Stimulated activated CD8-positive, alpha-beta memory T cell treated with anti-CD3 and anti-CD28 coated beads, Interleukin-7, amount 100 ng/mL, for 24 hours (primary cell): ENCODE results near the gene RASAL1.

Source experiments
- DNase-seq: peaks from one replicate; pipeline ENCODE4 v3.0.0-alpha.2; 2020; ENCODE audit warnings: low read depth

Gene RASAL1, protein sequence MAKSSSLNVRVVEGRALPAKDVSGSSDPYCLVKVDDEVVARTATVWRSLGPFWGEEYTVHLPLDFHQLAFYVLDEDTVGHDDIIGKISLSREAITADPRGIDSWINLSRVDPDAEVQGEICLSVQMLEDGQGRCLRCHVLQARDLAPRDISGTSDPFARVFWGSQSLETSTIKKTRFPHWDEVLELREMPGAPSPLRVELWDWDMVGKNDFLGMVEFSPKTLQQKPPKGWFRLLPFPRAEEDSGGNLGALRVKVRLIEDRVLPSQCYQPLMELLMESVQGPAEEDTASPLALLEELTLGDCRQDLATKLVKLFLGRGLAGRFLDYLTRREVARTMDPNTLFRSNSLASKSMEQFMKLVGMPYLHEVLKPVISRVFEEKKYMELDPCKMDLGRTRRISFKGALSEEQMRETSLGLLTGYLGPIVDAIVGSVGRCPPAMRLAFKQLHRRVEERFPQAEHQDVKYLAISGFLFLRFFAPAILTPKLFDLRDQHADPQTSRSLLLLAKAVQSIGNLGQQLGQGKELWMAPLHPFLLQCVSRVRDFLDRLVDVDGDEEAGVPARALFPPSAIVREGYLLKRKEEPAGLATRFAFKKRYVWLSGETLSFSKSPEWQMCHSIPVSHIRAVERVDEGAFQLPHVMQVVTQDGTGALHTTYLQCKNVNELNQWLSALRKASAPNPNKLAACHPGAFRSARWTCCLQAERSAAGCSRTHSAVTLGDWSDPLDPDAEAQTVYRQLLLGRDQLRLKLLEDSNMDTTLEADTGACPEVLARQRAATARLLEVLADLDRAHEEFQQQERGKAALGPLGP

GRCh38 chr12:113135178-113136127 lies at the start of gene RASAL1:
RASAL1 (minus strand) TSS chr12:113135761; CDS start chr12:113135462, 299 bp downstream.
- DNase-seq: peak; percentile 52

- peak; percentile 74 for DNase-seq
Measured at GRCh38 chr12:113184900-113185179, 49.3 kb upstream of the RASAL1 start.

GRCh38 chr12:113184098-113184899 lies 48.7 kb upstream of the RASAL1 start:
- no peak for DNase-seq

GRCh38 chr12:113183030-113183589 lies 47.5 kb upstream of the RASAL1 start:
- DNase-seq: no peak

DNA sequence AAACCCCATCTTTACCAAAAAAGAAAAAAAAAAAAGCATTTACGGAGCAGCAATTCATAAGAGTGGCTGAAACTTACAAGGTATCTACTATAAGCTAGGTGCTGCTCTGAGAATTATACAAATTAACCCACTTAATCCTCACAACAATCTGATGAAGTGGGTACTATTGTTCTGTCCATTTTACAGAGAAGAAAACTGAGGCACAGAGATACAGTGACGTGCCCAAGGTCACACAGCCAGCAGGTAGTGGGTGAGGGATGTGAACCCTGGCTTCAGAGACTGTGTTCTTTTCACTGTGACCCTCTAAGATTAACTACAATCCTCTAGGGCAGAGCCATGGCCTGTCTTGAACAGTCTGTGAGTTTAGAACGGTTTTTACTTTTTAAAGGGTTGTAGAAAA lies 46.4 kb upstream of the RASAL1 start:
- no peak for DNase-seq

DNA sequence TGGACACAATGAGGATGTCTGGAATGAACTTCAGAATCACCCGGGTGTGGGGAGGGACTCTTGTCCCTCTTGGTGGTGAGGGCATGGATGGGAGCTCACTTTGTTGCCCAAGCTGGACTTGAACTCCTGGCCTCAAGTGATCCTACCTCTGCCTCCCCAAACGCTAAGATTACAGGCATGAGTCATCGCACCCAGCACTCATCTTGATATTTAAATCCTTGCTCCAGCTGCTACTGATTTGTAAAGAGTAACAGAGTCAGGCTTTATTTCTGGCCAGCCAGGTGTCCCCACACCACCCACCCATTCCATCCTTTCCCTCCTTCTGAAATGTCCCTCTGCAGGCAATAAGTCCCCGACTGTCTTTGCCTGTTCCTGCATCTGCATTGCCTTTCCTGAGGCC lies 44.8 kb upstream of the RASAL1 start:
- DNase-seq: no peak

- no peak for DNase-seq
Measured at GRCh38 chr12:113179023-113179422, 43.5 kb upstream of the RASAL1 start.

DNA sequence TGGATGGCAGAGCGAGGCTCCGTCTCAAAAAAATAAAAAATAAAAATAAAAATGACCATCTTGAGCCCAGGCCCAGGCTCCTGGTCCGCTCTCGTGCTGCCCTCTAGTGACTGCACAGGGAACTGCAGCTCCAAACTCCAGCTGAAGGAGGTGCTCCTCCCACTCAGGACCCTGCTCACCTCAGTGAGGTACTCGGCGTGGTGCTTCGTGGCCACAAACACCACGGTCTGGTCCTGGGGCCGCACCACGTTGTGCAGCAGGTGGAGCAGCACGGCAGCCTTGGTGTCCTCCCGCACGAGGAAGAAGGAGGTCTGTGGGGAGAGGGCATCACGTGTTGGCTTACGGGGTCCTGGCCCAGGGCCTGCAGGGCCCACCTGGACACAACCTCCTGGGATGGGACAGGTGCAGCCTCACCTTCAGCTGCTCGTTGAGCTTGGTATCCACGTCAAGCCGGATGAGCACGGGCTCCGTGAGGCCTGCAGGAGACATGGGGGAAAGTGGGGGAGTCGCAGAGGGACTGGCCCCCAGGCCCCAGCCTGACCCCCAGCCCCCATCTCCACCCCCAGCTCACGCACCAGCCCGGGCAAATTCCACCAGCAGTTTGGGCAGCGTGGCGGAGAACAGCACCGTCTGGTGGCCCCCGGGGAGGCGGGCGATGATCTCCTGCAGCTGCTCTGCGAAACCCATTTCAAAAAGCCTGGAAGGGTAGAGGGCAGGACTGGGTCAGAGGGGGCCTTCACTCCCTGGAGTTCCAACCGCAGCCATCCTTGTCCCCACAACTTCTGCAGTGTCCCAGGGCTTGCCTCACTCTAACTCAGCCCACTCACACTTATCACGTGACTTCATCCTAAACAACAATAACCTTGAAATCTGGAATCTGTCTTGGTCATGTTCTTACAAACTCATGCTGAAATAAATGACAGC lies 39.2 kb upstream of the RASAL1 start:
- peak; percentile 76 for DNase-seq

GRCh38 chr12:113173081-113173698 lies 37.6 kb upstream of the RASAL1 start:
- DNase-seq: no peak

- DNase-seq: no peak
Measured at GRCh38 chr12:113172185-113172584, 36.6 kb upstream of the RASAL1 start.

- no peak for DNase-seq
Measured at GRCh38 chr12:113171543-113171942, 36.0 kb upstream of the RASAL1 start.

- DNase-seq: no peak
Measured at GRCh38 chr12:113170926-113171325, 35.4 kb upstream of the RASAL1 start.

DNA sequence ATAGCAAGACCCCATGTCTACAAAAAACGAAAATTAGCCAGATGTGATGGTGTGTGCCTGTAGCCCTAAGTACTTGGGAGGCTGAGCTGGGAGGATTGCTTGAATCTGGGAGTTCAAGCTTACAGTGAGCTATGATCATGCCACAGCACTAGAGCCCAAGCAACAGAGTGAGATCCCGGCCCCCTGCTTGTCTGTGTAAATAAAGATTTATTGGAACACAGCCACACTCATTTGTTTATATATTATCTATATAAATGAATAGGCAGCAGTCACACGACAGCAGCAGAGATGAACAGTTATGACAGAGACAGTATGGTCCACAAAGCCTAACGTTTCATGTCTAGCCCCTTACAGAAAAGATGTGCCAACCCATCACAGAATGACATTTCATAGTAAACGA lies 34.9 kb upstream of the RASAL1 start:
- no peak for DNase-seq

DNA sequence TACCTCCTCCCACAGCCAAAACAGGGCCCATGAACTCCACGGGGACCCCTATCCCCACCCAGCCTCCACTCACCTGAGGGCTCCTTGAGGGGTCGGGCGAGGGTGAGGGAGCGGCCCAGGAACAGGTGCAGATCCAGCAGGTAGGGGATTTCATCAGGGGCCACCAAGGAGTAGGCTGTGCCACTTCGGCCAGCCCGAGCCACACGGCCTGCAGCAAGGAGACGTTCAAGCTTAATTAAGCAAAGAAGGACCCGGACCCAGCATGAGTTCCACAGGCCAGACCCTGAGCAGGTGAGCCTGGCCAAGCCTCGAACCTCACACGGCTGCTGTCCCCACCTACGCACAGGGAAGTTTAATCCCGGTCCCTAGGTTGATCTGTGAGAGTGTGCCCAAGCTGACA lies 34.1 kb upstream of the RASAL1 start:
- DNase-seq: no peak

DNA sequence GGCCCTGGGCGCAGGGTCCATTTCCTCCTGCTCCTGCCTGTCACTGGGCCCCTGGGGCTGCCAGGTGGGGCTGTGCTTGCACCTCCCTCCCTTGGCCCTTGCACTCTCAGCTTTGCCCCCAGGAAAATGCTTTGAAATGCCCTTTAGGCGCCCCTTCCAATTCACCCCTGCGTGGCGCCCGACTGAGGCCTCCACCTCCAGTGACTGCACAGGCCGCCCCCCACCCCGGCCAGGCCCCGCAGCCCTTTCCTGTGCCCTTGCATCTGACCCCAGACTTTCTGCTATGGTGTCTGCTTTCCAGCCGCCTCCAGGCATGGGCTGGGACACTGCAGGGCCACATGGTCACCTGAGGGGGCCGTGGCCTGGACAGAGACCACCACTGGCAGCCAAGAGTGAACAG lies 32.3 kb upstream of the RASAL1 start:
- no peak for DNase-seq

DNA sequence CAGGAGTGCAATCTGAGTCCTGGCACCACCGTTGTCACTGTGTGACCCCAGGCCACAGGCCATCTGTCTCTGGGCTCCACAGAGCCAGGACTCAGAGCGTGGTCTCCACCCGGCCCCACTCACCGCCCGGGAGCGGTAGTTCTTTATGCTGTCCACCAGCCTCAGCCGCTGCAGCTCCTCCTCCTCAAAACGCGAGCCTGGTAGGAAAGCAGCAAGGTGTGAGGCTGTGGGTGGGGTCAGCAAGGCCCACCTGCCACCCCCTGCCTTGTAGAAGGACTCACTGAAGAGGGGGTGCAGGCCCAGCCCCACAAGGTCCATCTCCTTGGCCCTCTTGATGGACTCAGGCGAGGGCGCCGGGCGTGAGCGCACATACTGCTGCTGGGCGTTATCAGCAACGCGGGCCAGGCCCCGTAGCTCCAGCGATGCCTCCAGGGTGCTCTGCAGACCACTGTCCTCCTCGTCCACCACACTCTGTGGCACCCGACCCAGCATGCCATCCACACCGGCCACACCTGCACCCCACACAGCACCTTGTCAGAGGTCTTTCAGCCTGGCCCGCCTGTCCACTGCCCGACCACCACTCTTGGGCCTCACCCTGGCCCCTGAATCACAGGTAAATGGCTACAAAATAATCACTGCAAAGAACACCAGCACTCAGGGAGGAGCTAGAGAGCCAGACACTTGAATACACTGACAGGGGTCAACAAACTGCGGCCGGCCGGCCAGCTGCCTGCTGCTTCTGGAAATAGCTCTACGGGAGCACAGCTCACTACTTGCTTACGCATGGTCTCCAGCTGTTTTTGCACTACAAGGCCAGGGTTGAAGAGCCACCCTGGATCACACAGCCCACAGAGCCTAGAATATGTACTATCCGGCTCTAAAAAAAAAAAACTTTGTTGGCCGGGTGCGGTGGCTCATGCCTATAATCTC lies 30.2 kb upstream of the RASAL1 start:
- no peak for DNase-seq

- DNase-seq: no peak
Measured at GRCh38 chr12:113164014-113164413, 28.5 kb upstream of the RASAL1 start.

- no peak for DNase-seq
Measured at GRCh38 chr12:113163030-113163360, 27.4 kb upstream of the RASAL1 start.
